Skin of body (tissue), 2 donors: ENCODE results near the gene NRP1. TPM values are rescaled to one million over a fixed set of nuclear protein-coding genes. Genes with fewer than 3 reads are reported as not detected.
"Not testable (repeated sequence)": the region's sequence is repeated elsewhere in the genome, so short reads cannot be mapped to it uniquely, and the experiment has no call there.

Source experiments
- DNase-seq: peaks from one replicate; lab custom pipeline; 2025; lab: John Stamatoyannopoulos, UW
- total RNA-seq: library from RNA; depleted of rRNA; stranded (reverse); fragments of >200 nt; gene quantifications from one replicate; pipeline ENCODE4 v1.2.3, GENCODE V29; 2014

Gene NRP1
- 108 TPM for total RNA-seq

GRCh38 chr10:33334153-33334804, at the start of gene NRP1:
NRP1 (minus strand) TSS chr10:33334667; CDS start chr10:33334382, 285 bp downstream.
- DNase-seq: no peak

- DNase-seq: not testable (repeated sequence)
Measured at GRCh38 chr10:33384201-33384600, 49.7 kb upstream of the NRP1 start.

- DNase-seq: peak; percentile 71
Measured at GRCh38 chr10:33382921-33383713, 48.6 kb upstream of the NRP1 start.

- DNase-seq: no peak
Measured at GRCh38 chr10:33382216-33382600, 47.7 kb upstream of the NRP1 start.

GRCh38 chr10:33381451-33382215, 47.2 kb upstream of the NRP1 start:
- peak; percentile 95 for DNase-seq

GRCh38 chr10:33377658-33378025, 43.2 kb upstream of the NRP1 start:
- no peak for DNase-seq

GRCh38 chr10:33376976-33377657, 42.6 kb upstream of the NRP1 start:
- DNase-seq: no peak

- no peak for DNase-seq
Measured at GRCh38 chr10:33376476-33376875, 42.0 kb upstream of the NRP1 start.

- no peak for DNase-seq
Measured at GRCh38 chr10:33373263-33373662, 38.8 kb upstream of the NRP1 start.

- DNase-seq: no peak
Measured at GRCh38 chr10:33371234-33371633, 36.8 kb upstream of the NRP1 start.

GRCh38 chr10:33370434-33370930, 36.0 kb upstream of the NRP1 start:
- no peak for DNase-seq

GRCh38 chr10:33368086-33368485, 33.6 kb upstream of the NRP1 start:
- no peak for DNase-seq

GRCh38 chr10:33365871-33366411, 31.5 kb upstream of the NRP1 start:
- no peak for DNase-seq

GRCh38 chr10:33365301-33365700, 30.8 kb upstream of the NRP1 start:
- no peak for DNase-seq

- DNase-seq: no peak
Measured at GRCh38 chr10:33363106-33363505, 28.6 kb upstream of the NRP1 start.

- no peak for DNase-seq
Measured at GRCh38 chr10:33358016-33358415, 23.5 kb upstream of the NRP1 start.

GRCh38 chr10:33355274-33355673, 20.8 kb upstream of the NRP1 start:
- no peak for DNase-seq

GRCh38 chr10:33353853-33354252, 19.4 kb upstream of the NRP1 start:
- DNase-seq: no peak

- no peak for DNase-seq
Measured at GRCh38 chr10:33353334-33353733, 18.9 kb upstream of the NRP1 start.

GRCh38 chr10:33352615-33353014, 18.1 kb upstream of the NRP1 start:
- no peak for DNase-seq

- no peak for DNase-seq
Measured at GRCh38 chr10:33352175-33352574, 17.7 kb upstream of the NRP1 start.
